DMS114 treated with DMSO at 0.1 percent for 48 hours (cell line): ENCODE data around the gene C1S.
A peak's percentile ranks its signal among the peaks of the same experiment; 100 is the strongest.

Experiments used
- DNase-seq: peaks from one replicate; lab custom pipeline; 2025; ENCODE audit not compliant: unreplicated experiment; lab: John Stamatoyannopoulos, UW

Gene C1S

DNA sequence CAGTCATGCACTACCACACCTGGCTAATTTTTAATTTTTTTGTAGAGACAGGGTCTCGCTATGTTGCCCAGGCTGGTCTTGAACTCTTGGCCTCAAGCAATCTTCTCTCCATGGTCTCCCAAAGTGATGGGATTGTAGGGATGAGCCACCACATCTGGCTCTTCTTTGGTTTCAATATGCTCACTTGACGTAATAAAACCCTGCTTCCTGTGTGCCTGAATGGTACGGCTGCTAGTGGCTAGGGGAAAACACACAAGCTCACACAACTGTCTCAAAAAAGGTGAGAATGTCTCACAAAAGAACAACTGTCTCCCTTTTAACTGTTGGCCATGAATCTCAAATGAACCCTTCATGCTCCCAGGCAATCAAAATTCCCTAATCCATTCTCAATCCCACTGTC lies 15.0 kb downstream of the C1S start:
- no peak for DNase-seq

DNA sequence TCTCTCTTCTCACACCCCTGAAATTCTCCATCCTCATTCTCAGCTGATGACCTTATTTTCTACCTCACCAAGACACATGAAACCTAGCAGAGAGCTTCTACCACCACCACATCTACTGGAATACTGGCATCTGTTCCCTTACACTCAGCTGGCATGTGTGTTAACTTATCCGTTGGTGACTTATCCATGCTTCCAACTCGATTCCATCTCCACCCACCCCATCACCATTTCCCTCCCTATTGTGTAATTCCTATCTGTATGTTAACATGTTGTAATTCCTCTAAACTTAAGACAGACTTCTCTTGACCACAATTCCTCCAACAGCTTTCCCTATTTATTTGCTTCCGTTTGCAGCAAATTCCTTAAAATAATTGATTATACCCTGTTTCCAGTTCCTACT lies 15.4 kb downstream of the C1S start:
- DNase-seq, result no peak

DNA sequence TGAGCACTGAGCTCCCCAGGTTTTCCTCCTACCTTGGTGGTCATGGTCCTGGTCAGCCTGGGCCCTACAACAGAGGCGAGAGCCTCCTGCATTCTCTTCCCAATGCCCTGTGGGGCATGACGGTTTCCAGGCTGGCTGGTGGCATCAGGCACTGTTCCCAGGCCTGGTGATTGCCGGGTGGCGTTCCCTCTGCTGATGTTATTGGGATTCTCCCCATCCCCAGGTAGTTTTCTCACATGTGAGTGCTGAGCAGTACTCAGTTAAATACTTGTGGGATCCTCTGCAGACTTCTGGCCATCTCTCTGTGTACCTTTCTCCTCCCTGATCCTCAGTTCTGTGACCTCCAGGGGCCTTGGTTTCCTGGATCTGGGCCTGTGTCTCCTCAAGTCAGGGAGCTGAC lies 16.0 kb downstream of the C1S start:
- DNase-seq, result no peak

DNA sequence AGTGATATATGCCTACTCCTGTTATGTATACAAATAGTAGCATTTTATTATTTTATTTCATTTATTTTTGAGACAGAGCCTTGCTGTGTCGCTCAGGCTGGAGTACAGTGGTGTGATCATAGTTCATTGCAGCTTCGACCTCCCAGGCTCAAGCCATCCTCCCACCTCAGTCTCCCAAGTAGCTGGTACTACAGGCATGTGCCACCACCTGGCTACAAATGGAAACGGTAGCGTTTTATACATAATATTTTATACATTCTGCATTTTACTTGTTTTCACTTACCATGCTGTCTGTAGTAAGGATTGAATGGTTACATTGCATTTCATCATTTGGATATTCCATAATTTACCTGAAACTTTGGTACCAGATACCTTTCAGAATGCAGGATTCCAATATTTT lies 17.6 kb downstream of the C1S start:
- no peak for DNase-seq

DNA sequence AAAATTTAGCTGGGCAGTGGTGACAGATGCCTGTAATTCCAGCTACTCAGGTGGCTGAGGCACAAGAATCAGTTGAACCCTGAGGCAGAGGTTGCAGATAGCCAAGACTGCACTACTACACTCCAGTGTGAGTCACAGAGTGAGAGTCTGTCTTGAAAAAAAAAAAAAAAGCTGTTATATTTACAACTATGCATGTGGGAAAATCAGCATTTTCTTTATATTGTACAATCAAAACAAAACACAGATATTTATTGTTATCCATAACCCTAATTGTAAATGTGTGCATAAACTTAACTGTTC lies 19.3 kb downstream of the C1S start:
- DNase-seq, result no peak

DNA sequence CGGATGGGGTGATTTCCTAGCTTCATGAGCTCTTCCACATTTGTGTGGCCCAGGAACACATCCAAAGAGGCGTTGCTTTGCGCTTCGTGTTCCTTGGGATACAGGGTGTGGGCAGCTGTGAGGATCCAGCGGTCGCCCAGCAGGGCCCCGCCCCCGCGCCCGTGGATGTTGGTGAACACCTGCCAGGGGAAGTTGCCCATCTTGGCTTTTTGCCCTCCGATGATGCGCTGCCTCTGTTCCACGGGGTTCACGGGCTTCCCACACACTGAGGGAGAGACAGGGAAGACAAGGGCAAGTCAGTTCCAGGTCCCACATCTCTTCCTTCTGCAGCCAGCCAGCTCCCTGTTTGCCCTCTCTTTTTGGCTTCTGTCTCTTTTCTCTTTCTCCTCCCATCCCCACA lies 20.5 kb downstream of the C1S start:
- no peak for DNase-seq

DNA sequence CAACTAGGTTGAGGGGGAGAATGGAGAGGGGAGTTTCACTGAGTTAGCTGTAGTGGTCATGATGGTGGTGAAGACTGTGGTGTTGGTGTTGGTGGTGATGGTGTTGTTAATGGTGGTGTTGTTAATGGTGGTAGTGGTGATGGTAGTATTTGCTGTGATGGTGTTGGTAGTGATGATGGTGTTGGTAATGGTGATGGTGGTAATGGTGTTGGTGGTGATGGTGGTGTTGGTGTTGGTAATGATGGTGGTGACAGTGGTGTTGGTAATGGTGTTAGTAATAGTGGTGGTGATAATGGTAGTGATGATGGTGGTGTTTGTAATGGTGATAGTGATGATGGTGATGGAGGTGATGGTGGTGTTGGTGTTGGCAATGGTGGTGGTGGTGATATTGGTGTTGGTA lies 22.6 kb downstream of the C1S start:
- DNase-seq, result no peak

DNA sequence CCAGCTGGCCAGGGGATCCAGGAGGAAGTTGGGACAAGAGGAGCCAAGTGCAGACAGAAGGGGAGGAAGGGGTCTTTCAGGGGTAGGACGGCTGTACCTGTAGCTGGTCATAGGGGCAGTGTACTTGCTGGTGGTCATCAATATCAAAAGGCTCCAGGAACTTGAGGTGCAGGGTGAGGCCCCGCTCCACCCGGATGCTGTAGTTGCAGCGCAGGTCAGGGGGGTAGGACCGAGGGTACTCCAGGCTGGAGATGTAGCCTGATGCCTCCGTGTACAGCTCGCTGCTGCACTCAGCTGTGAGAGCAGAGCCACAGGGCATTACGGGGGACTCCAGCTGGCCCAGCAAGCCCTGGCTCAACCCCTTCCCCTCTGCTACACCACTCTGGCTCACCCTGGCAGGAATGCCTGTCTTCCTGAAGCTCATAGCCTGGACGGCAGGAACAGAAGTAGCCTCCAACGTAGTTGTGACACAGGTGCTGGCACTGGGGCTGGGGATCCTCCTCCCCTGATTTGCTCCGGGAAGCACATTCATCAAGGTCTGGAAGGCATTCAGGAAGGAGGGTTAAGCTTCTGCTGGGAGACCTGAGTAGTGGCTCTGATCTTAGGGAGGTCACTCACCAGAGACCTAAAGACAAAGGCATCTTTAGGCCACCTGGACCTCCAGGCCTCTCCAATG lies 28.8 kb downstream of the C1S start:
- no peak for DNase-seq

DNA sequence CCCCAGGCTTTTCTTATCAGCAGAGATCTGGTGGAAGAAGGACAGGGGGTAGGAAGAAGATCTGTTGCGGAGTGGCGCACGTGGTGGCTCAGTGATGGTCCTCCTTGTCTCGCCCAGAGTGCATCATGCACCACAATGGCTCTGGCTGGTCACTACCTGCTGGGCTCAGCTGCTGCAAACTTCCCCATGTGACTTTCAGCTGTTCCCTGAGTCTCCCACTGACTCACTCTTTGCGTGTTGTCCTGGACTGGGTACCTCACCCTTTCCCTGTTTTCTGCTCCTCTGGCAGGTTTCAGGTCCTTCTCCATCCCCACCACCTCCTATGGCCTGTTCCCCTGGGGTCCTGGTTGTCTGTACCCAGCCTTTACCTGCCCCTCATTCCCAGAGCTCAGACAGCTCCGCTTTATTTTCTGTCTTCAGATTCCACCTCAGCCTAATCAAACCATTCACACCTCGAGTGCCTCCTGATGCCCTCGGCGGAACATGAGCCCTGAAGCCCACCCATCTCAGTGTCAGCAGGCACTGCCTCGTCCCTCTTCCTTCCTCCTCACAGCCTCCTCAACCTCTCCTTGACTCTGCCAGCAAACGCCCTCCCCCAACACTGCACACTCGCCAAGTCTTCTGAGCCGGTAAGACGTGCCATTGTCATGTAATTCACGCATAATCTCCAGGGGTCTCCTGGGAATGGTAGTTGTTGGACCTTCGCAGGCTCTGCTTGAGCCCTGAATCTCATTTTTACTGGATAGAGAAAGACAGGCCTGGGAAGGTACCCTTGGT lies 29.9 kb downstream of the C1S start:
- no peak for DNase-seq

DNA sequence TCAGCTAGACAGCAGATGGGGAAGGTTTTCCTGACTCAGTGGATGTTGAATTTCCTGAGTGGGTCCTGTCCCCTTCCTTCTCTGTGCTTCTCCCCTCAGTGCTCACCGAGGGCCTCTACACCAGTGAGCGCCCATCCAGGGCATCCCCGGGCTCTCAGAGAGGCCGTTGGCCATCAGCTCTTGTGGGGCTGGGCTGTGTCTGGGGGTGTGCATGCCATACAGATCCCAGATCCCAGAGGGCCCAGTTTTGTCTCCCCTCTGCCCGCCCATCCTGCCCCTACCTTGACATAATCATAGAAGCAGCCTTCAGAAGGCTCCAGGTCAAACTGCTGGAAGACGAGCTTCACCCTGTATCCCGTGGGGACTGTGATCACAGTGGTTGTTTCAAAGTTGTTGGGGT lies 30.7 kb downstream of the C1S start:
- DNase-seq, result no peak

DNA sequence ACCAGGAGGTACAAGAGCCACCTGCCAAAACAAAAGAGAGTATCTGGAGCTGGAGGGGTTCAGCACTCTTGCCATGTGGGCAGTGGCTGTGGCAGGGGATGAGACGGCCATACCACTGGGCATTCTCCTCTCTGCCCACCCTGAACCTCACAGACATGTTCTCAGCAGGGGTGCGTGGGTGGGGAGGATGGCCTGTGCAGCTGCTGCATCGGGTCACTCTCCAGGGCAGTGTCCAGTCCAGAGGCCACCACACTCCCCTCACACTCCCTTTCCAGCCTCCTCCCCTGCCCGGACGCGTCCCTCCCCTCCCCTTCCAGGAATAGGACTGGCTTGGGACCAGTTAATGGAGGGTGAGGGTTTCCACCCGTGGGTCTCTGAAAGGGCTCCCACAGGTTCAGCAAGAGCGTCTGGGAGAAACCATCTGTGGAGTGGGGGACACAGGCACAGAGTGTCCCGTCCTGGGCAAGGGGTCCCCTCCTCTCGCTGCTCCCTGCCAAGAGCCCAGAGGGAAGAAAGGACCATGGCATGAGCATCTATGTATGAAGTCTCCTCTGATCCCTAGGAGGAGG lies 31.2 kb downstream of the C1S start:
- DNase-seq, result no peak

DNA sequence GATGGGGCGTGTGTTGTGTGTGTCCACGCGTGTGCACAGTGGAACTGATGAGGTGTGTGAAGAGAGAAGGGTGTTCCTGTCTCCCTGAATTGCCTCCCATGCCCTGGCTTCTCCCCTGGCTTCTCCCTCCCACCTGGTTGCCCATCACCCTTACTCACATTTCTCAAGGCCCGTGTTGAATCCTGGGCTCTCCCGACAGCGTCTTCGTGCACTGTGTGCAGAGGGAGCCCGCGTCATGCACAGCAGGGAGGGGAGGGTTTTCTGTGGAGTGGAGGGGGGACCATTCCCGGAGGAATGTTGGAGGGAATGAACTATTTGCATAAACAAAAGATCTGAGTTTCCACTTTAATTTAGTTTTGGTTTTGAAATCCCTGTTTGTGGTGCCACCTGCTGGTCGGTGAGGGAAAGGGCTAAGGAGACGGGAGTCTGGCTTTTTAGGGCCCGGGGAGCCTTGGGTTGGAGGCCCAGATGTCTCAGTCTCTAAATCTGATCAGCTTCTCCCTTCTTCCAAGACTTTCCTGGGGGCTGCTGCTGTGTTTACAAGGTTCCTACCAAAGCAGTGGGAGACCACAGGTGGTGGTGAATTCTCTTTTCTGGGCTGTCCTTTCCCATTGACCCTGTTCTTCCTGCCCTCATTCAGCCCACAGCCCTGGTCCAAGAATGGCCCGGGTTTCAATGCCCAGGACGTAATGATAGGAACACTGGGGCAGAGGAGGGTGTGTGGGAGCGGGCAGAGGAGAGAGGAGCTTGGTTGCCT lies 31.9 kb downstream of the C1S start, which contains the start of gene C1R:
C1R (minus strand) TSS at position 217 of the 757 bp plus-strand sequence; CDS start at position 160, 57 bp downstream.
- DNase-seq, result peak; percentile 43

DNA sequence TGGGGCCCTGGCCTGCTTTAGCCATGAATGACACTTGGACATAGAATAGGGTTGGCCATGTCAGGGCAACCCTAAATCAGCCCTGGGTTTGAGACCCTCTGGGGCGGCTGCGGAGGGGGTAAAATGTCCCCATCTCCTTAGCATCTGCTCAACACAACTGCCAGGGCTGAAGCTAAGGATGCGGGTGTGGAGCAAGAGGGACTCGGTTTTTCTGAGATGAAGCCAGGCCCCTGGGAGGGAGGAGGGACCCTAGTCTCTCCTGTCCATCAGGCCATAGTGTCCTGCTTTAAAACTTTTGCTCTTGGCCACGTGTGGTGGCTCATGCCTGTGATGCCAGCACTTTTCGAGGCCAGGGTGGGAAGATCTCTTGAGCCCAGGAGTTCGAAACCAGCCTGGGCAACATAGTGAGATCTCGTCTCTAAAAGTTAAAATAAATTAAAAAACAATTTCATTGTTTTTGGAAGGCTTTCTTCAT lies 32.5 kb downstream of the C1S start:
- DNase-seq, result no peak

DNA sequence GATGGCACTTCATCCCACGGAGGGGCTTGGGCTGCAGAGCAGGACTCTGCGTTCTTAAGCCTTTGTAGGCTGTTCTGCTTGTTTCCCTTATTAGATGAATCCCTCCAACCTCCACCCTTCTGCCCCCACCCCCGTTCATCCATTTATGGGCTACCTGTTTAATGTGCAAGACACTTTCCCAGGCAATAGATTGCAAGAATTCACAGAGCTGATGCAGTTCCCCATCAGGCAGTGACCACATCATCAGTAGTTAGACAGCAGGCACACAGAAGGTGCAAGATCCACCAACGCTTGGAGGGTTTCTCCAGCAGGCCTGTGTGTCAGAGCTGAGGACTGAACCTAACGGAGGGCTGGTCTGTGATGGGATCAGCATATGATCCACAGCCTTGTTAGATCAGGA lies 33.0 kb downstream of the C1S start:
- DNase-seq, result no peak

DNA sequence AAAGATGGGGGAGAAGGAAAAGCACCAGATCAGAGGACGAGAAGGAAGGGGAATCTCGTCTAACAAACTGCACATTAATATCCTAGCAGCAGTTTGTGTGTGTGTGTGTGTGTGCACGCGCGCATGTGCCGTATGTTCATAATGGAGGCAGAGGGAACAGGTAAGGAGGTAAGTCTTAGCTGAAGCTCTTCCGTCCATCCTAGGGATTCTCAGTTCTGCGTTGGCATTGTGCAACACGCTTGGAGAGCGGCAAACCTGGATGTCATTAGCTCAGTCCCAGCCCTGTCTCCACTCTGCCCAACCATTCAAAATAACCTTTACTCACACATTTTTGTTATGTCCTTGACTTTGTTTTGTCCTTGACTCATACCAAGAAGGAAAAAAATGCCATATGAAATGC lies 33.4 kb downstream of the C1S start:
- DNase-seq, result no peak

DNA sequence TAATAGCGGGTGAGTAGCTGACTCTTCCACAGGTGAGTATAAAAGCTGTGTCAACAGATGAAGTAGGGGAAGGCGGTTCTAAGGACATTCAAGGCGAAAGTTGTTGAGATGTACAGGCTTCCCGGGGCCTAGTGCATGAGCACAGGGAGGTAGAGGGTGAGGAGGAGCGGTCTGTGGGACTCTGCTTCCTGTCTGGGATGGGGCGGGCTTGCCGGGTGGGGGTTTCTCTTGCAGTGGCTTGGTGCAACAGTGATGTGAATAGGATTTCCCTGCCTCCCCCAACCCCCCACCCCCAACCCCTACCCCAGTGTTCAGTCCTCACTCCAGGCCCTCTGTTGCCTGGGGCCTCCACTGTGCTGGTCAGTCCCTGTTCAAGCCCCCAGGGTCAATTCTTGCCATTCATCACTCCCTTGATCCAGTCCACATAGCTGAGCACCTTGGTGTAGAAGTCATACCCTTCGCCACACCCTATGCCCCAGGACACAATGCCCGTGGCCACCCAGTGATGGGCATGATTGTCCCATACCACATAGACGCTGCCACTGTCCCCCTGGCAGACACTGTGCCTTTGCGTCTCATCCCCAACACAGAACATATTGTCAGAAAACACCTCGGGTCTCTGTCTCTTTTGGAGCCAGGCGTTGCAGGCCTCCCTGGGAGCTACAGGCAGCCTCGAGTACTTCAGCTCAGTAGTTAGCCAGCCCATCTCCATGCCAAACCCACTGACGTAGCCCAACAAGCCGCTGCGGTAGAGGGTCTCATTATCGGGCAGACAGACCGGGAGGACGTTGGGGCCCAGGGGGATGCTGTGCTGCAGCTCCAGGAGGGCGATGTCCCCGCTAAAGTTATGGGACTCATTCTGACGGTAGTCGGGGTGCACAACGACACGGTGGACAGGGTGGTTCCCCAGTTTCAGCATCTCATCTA lies 35.8 kb downstream of the C1S start:
- no peak for DNase-seq

DNA sequence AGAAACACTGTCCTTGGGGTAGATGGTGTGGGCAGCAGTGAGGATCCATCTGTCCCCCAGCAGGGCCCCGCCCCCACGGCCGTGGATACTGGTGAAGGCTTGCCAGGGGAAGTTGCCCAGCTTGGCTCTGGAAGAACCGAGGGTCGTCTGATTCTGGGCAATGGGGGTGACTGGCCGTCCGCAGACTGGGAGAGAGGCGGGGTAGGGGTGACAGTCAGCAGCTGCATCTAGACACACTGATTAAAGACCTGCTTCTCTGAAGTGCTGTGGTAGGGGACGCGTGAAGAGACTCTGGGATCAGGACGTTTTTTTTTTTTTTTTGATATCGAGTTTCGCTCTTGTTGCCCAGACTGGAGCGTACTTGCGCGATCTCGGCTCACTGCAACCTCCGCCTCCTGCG lies 36.5 kb downstream of the C1S start:
- no peak for DNase-seq

DNA sequence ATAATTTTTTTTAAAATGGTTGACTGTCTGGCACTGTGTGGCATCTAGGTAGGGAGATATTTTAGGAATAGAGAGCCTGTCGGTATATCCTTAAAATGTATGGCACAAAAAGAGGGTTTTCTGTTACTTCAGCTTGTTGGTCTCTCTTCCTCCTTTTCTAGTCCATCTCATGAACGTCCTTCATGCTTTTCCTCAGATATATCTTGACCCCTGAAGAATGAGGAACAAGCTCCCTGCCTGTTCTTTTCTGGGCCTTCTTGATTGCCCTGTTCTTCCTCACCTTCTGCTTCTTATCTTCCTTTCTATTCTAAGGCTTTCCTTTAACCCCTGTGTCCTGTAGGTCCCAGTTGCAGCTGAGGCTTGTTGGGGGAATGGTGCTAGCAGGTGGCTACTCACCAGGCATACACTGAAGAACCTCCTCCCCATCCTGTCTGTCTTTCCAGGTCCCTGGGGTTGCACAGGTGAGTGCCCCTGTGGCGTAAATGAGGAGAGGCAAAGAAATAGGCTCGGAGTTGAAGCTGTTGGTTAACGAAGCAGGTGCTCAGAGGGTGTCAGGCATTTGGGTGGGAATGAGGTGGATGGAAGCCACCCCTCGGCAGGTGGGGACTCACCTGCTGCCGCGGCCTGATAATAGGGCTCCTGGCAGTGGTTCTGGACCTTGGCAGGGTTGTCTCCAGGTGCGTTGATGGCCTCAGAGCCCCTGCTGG lies 38.9 kb downstream of the C1S start:
- no peak for DNase-seq

DNA sequence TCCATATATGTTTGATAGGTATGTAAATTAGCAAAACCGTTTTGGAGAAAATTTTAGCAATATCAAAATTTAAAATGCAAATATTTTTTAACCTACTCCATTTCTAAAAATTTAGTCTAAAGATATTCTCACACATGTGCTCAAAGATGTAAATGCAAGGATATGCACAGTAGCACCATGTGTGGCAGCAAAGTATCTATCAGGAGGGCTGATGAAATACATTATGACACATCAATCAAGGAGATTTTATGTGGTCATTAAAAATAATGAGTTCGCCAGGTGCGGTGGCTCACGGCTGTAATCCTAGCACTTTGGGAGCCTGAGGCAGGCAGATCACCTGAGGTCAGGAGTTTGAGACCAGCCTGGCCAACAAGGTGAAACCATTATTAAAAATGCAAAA lies 39.7 kb downstream of the C1S start:
- DNase-seq, result no peak

DNA sequence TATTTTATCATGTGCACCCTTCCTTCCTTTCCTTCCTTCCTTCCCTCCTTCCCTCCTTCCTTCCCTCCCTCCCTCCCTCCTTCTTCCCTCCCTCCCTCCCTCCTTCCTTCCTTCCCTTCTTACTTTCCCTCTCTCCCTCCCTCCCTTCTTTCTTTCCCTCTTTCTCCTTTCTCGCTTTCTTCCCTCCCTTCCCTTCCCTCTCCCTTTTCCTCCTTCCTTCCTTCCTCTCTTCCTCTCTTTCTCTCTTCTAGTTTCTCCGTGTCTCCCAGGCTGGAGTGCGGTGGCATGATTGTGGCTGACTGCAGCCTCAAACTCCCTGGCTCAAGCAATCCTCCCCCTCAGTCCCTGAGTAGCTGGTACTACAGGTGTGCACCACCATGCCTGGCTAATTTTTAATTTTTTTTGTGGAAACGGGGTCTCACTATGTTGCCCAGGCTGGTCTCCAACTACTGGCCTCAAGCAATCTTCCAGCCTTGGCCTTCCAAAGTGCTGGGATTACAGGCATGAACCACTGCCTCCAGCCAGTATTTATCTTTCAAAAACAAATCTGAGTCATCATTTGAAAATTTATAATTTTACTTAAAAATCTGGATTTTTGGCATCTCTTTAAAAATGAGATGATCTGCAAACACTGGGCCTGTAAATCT lies 40.7 kb downstream of the C1S start:
- DNase-seq, result no peak
